Measurements from ENCODE around the gene GPR179.
"Not testable (repeated sequence)": the region's sequence is repeated elsewhere in the genome, so short reads cannot be mapped to it uniquely, and the experiment has no call there.

DNA sequence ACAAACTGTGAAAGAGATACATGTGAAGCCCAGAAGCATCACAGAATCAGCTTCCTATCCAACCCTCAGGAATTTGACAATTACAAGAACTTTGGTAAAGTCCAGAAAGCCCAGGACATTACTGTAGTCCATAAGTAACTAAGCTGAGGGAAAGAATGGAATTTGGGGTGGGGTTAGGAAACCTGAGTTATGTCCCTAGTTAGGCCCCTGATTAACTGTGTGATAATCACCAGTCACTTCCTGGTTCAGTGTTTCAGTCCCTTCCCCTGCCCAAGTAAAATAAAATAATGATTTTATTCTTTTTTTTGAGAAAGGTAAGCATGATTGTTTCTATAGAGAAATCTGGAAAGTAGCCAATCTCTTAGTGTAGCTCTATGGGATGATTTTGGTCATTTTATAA lies 57.8 kb downstream of the GPR179 start:
- TF ChIP-seq, protein P1, sequence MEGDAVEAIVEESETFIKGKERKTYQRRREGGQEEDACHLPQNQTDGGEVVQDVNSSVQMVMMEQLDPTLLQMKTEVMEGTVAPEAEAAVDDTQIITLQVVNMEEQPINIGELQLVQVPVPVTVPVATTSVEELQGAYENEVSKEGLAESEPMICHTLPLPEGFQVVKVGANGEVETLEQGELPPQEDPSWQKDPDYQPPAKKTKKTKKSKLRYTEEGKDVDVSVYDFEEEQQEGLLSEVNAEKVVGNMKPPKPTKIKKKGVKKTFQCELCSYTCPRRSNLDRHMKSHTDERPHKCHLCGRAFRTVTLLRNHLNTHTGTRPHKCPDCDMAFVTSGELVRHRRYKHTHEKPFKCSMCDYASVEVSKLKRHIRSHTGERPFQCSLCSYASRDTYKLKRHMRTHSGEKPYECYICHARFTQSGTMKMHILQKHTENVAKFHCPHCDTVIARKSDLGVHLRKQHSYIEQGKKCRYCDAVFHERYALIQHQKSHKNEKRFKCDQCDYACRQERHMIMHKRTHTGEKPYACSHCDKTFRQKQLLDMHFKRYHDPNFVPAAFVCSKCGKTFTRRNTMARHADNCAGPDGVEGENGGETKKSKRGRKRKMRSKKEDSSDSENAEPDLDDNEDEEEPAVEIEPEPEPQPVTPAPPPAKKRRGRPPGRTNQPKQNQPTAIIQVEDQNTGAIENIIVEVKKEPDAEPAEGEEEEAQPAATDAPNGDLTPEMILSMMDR (IDR thresholded peaks at IDR 0.05; ENCODE audit: low read depth, low read length, poor library complexity, severe bottlenecking) = not testable (repeated sequence)
- TF ChIP-seq EZH2phosphoT487 (IDR thresholded peaks at IDR 0.05; ENCODE audit: borderline replicate concordance, low read length) = not testable (repeated sequence)
